ENCODE data around the gene AMBRA1.
"Not testable (repeated sequence)": the region's sequence is repeated elsewhere in the genome, so short reads cannot be mapped to it uniquely, and the experiment has no call there.

The AMBRA1 gene

GRCh38 chr11:46378811-46379481, 214.9 kb downstream of the AMBRA1 start:
- DNase-seq = no peak

DNA sequence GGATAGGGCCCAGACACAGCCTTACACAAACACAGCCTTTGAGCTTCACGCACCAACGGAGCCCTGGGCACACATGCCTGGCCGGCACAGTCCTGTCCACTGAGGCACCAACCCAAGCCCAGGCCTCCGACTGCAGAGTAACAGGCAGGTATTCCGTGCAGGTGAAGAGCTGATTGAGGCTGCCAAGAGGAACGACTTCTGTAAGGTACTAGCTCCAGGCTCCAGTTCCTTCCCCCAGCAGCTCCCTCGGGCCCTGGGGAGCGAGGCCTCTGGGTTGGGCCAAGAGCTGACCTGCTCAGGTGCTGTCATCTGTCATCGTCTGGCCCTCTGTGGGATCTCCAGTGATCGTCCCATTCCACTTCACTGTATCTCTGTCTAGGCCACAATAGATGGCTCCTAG, 215.5 kb downstream of the AMBRA1 start:
- no peak for DNase-seq

GRCh38 chr11:46377831-46378230, 216.0 kb downstream of the AMBRA1 start:
- no peak for DNase-seq

DNA sequence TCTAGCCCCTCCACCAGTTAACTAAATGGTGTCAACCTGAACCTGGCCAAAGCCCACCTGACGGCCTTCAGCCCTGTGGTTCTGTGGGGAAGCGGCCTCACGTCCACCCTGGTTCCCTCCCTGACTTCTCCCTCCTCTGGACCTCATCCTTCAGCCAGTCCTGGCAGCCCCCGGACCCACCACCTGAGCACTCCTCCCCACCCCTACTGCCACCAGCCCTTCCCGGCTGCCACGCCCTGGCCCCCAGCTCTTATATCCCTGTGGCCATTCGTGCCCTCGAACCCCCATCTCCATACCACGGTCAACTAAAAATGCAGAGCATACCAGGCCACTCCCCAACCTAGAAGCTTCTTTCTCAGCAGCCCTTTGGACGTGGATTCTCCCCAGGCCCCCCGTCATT, 216.5 kb downstream of the AMBRA1 start:
- DNase-seq = no peak

DNA sequence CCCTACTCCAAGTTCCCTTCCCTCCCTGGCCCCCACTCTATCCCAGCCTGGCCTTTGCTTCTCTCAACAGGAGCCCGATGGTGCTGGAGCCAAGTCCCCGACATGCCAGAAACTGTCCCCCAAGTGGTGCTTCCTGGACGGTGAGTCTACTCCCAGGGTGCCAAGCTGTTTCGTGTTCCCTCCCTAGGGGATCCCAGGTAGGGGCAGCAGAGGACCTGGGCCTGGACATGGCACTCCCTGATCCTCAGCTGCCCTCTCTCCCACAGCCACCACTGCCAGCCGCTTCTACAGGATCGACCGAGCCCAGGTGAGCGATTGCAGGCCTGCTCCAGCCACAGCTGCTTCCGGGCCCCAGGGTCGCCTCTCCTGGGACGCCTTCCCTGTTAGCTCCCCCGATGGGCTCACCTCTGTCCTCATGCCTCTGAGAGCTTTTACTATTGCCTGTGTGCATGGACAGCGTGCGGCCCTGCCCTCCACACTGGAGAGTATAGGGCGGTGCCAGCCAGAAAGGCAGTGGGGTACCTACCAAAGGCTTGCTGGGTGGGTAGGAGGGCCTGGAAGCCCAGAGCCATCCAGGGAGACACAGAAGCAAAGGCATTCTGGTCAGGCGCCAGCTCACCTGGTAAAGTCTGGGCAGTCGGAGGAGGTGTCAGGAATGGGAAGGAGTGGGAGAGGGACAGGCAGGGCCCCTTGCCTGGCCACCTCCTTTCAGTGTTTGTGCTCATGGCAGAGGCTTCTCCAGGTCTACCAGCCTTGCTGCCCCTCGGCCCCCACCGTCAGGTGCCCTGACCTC, 217.4 kb downstream of the AMBRA1 start:
- no peak for DNase-seq

DNA sequence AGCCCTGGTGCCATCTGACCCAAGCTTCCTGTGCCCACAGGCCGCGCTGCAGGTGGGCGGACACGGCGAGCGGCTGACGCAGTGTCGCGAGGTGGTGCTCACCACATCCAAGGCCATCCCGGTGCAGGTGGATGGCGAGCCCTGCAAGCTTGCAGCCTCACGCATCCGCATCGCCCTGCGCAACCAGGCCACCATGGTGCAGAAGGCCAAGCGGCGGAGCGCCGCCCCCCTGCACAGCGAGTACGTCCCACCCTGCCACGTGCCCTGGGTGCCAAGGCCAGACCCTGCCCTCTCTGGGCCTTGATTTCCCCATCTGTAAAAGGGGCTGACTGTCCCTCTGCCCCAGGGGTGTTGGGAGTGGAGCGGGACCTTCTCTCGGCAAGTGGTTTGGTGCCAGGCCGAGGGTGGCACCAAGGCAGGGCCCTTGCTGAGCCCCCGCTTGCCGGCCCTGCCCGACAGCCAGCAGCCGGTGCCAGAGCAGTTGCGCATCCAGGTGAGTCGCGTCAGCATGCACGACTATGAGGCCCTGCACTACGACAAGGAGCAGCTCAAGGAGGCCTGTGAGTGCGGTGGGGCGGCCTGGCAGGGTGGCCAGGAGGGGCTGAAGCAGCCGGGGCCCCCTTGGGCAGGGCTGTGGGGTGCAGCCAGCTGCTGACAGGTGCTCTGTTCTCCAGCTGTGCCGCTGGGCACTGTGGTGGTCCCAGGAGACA, 218.3 kb downstream of the AMBRA1 start:
- no peak for DNase-seq

DNA sequence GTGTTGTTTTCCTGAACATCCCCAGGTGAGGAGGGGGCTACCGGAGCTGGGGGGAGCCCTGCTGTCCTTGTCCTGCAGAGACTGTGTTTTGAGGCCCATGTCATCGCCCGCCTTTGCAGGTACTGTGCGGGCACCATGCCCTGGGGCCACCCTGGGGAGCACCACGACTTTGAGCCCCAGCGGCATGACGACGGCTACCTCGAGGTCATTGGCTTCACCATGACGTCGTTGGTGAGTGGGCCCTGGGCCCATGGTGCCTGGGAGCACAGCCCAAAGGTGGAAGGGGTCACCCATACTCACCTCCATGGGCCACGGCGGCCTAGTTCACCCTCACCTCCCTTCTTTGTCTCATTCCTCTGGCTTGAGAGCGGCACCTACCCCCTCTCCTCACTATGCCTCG, 219.0 kb downstream of the AMBRA1 start:
- DNase-seq = no peak

DNA sequence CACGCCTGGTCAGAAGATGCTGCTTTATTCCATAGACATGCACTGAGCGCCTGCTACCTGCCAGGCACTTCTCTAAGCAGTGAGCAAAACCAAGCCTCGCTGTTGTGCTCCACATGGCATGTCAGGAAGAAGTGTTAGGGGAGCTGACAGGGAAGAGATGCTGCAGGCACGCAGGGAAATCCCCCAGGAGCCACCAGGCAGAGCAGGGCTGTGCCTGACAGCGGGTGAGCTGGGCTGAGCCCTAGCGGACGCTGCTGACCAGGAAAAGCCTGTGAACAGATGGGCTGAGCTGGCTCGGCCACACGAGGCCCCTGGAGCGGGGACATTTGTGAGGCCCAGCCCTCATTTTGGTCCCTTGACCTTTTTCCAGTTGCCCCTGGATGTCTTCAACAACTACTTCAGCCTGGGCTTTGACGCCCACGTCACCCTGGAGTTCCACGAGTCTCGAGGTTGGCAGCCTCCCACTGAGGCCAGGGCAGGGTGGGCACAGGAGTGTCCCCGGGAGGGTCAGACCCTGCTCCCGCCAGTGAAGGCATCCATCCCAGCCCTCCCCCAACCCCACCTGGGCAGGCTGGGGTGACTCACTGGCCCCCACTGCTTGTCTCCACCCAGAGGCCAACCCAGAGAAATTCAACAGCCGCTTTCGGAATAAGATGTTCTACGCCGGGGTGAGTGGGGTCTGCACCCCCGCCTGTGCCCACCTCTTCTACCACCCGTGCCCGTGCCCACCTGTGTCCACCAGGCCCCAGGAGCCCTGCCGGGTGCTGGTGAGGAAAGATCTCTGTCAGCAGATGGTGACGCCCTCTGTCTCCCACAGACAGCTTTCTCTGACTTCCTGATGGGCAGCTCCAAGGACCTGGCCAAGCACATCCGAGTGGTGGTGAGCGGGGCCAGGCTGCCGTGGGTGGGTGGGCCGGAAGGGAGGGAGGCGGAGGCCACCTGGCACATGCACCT, 219.8 kb downstream of the AMBRA1 start:
- no peak for DNase-seq

DNA sequence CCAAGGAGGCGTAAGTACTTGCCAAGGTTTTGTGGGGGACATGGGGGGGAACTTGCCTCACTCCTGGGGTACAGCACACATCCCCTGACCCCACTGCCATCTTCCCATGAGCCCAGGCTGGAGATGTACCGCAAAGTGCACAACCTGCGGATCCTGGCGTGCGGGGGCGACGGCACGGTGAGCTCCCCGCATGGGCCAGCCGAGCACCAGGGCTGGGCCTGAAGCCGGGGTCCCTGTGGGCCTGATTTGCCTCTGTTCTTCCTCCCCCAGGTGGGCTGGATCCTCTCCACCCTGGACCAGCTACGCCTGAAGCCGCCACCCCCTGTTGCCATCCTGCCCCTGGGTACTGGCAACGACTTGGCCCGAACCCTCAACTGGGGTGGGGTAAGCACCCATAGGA, 221.3 kb downstream of the AMBRA1 start:
- DNase-seq = not testable (repeated sequence)

GRCh38 chr11:46372086-46372485, 221.7 kb downstream of the AMBRA1 start:
- no peak for DNase-seq

- DNase-seq = not testable (repeated sequence)
Measured at GRCh38 chr11:46371262-46371661, 222.6 kb downstream of the AMBRA1 start.

- DNase-seq = no peak
Measured at GRCh38 chr11:46370253-46370652, 223.6 kb downstream of the AMBRA1 start.

DNA sequence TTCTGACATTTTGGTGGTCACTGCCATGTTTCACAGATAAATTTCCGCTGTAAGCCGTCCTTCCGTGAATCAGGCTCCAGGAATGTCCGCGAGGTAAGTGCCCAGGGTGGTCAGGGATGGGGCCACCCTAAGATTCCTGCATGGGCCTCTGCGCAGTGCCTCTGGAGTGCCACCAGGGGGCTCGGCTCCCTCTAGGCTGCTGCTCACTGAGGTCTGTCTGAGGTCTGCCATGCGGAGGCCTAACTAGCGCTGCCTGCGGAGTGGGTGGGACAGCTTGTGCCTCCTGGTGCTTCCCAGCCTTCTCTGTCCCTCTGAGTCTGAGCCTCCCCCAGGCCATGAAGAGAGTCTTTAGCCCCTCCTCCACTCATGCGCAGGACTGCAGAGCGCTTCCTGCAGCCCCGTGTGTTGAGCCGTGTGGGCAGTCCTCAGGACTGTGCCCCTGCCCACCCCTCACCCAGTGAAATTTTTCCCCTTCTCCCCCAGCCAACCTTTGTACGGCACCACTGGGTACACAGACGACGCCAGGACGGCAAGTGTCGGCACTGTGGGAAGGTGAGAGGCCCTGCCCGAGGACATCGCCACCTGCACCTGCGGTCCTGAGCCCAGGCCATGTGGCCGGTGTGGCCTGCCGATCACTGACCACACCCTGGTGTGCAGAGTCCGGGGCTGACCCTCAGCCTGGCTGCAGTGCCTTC, 224.2 kb downstream of the AMBRA1 start:
- DNase-seq = peak; percentile 45 to 81

GRCh38 chr11:46367916-46368267, 225.9 kb downstream of the AMBRA1 start:
- no peak for DNase-seq

DNA sequence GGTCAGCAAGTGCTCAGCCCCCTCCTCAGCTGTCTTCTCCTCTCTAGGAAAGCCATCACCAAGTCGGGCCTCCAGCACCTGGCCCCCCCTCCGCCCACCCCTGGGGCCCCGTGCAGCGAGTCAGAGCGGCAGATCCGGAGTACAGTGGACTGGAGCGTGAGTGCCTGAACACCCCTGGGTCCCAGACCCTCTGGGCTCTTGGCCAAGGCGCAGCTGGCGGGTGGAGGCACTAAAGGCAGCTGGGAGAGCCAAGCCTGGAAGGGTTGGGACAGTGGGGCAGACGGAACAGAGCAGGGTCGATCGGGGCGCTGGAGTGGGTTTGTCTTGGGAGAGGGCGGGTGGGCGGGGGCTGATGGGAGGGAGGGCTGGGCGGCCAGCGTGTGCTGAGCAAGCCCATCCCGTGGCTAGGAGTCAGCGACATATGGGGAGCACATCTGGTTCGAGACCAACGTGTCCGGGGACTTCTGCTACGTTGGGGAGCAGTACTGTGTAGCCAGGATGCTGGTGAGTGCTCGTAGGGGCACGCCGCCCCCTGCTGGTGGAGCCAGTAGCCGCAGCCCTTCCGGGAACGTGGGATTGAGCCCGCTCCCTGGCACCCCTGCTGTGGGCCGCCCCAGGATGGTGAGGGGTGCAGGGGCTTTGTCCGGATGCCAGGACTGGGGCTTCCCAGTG, 226.4 kb downstream of the AMBRA1 start:
- DNase-seq = peak in 1 of 2 experiments; percentile 81

GRCh38 chr11:46366661-46367161, 227.1 kb downstream of the AMBRA1 start:
- no peak for DNase-seq

GRCh38 chr11:46366260-46366659, 227.6 kb downstream of the AMBRA1 start:
- no peak for DNase-seq

- no peak for DNase-seq
Measured at GRCh38 chr11:46364791-46365190, 229.0 kb downstream of the AMBRA1 start.

DNA sequence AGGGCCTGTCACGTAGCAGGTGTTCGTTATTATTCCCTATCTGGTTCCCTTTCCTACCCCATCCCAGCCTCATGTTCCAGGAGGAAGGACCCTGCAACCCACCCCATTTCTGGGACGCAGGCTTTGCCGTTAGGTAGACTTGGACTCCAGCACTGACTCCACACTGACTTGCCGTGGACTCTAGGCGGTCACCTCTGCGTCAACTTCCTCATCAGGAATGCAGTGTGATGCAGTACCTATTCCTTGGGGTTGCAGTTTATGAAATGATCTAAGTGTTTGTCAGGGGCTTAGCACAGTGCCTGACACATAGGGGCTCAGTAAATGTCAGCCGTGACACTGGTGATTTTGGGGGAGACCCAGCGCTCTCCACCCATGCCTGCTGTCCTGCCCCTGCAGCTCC, 229.8 kb downstream of the AMBRA1 start:
- DNase-seq = no peak

- no peak for DNase-seq
Measured at GRCh38 chr11:46363455-46364005, 230.3 kb downstream of the AMBRA1 start.

GRCh38 chr11:46363031-46363407, 230.8 kb downstream of the AMBRA1 start:
- no peak for DNase-seq

Measured in NCI-H526 (cell line).